Thoracic aorta (tissue), 2 donors: Measurements from ENCODE around the gene SDSL. TPM values are rescaled to one million over a fixed set of nuclear protein-coding genes. Genes with fewer than 3 reads are reported as not detected.

ENCODE experiments used
- ATAC-seq: fragments of 150-250 bp; one replicate; pipeline ENCODE4 v1.8.0; 2017; ENCODE audit warnings: low read depth; ENCODE audit not compliant: insufficient number of reproducible peaks, low FRiP score
- DNase-seq: peaks from one replicate; pipeline ENCODE4 v3.0.0-alpha.2; 2020; ENCODE audit warnings: low spot score
- H3K27ac ChIP-seq, 2 donors: fragments of 200-600 bp; sonication (generic); 1 replicate in 1 of 2; 2 replicates in 1 of 2; pipeline ENCODE4 v1.5.1; 2016; ENCODE audit warnings: mild to moderate bottlenecking in 2 of 2, moderate library complexity in 2 of 2
- H3K27me3 ChIP-seq: fragments of 200-600 bp; sonication (generic); replicated peaks from 2 replicates; pipeline ENCODE4 v1.6.0; 2016; ENCODE audit warnings: mild to moderate bottlenecking; ENCODE audit not compliant: insufficient read depth
- H3K36me3 ChIP-seq: fragments of 200-600 bp; sonication (generic); one replicate; pipeline ENCODE4 v1.5.1; 2016
- H3K4me1 ChIP-seq, 2 donors: fragments of 200-600 bp; sonication (generic); 1 replicate in 1 of 2; 2 replicates in 1 of 2; pipeline versions ENCODE4 v1.5.1 to v1.6.0; 2016; ENCODE audit warnings: low read depth in 2 of 2, mild to moderate bottlenecking in 1 of 2; ENCODE audit not compliant: control insufficient read depth in 1 of 2
- H3K4me3 ChIP-seq: fragments of 200-600 bp; sonication (generic); 2 replicates; pipeline ENCODE4 v1.5.1; 2016; ENCODE audit warnings: mild to moderate bottlenecking
- H3K9me3 ChIP-seq: fragments of 200-600 bp; sonication (generic); 2 replicates; pipeline ENCODE4 v1.5.1; 2016
- CTCF ChIP-seq: fragments of 200-600 bp; sonication (generic); IDR thresholded peaks from one replicate; pipeline ENCODE4 v1.5.1; 2019; ENCODE audit warnings: antibody characterized with exemption
- total RNA-seq, 2 donors: library from RNA; depleted of rRNA; stranded (reverse); fragments of >200 nt; gene quantifications; one replicate each; pipeline versions ENCODE4 v1.1.0 to v1.2.3, GENCODE V29; 2016

SDSL gene
- total RNA-seq, 2 donors from 2014 or later: 3.5 to 9.0 TPM

GRCh38 chr12:113468365-113469223, 46.4 kb downstream of the SDSL start:
- DNase-seq: no peak
- ATAC-seq: no peak
- Histone ChIP-seq H3K4me1 (peaks cover 14 to 48% of the 10 kb centered on the region in 2 donors), H3K27me3 (peaks cover 31% of the 10 kb centered on the region), H3K4me3 (no peak overlapping the region), H3K9me3 (no peaks in the 10 kb centered on the region), H3K27ac (no peak overlapping the region), H3K36me3 (no peaks in the 10 kb centered on the region)
- no peak for TF ChIP-seq CTCF

- DNase-seq (no peak), ATAC-seq (no peak)
- TF ChIP-seq CTCF: no peak
- Histone ChIP-seq H3K4me1 (peaks cover 6 to 40% of the 10 kb centered on the region in 2 donors), H3K4me3 (no peak overlapping the region), H3K36me3 (no peaks in the 10 kb centered on the region), H3K27ac (no peak overlapping the region), H3K27me3 (peaks cover 30% of the 10 kb centered on the region), H3K9me3 (no peaks in the 10 kb centered on the region)
These were observed 47.2 kb downstream of the SDSL start for GRCh38 chr12:113469224-113469948.

GRCh38 chr12:113469949-113470743, 48.0 kb downstream of the SDSL start:
- Histone ChIP-seq H3K36me3 (no peaks in the 10 kb centered on the region), H3K4me3 (no peak overlapping the region), H3K27me3 (peaks cover 23% of the 10 kb centered on the region), H3K9me3 (no peaks in the 10 kb centered on the region), H3K27ac (no peak overlapping the region), H3K4me1 (peaks cover 4 to 32% of the 10 kb centered on the region in 2 donors)
- DNase-seq (no peak), ATAC-seq (no peak)
- no peak for TF ChIP-seq CTCF

- H3K4me3 ChIP-seq: no peak overlapping the region
- H3K9me3 ChIP-seq: no peaks in the 10 kb centered on the region
- H3K36me3 ChIP-seq: no peaks in the 10 kb centered on the region
- TF ChIP-seq CTCF: no peak
- peaks cover 14% of the 10 kb centered on the region for H3K27me3 ChIP-seq
- DNase-seq (no peak), ATAC-seq (no peak)
- peaks cover 0 to 25% of the 10 kb centered on the region in 2 donors for H3K4me1 ChIP-seq
- no peak overlapping the region for H3K27ac ChIP-seq
These were observed 48.9 kb downstream of the SDSL start for GRCh38 chr12:113470871-113471618.
